ENCODE results near the gene PA2G4. TPM values are rescaled to one million over a fixed set of nuclear protein-coding genes. Genes with fewer than 3 reads are reported as not detected.
A peak's percentile ranks its signal among the peaks of the same experiment; 100 is the strongest.

PA2G4 gene
- total and polyA plus RNA-seq, 4 donors = 56.8 to 148 (median 68.6) TPM

- Histone ChIP-seq H3K9me3 (ENCODE audit: control insufficient read depth in 4 of 4, low read length in 3 of 4) (no peaks in the 10 kb centered on the region), H3K4me1 (ENCODE audit: control insufficient read depth in 4 of 4, insufficient read depth in 4 of 4, low read length in 3 of 4) (peaks cover 0 to 24% (median 13%) of the 10 kb centered on the region in 4 donors), H3K36me3 (ENCODE audit: control insufficient read depth in 4 of 4, insufficient read depth in 3 of 4, low read depth in 1 of 4, low read length in 3 of 4) (peaks cover 15 to 46% (median 37%) of the 10 kb centered on the region in 4 donors), H3K27ac (ENCODE audit: low read depth in 1 of 2, low read length in 2 of 2) (no peak overlapping the region), H3K4me3 (ENCODE audit: low read depth in 1 of 3, low read length in 3 of 3) (no peak overlapping the region), H3K9ac (ENCODE audit: low read depth in 1 of 2, low read length in 2 of 2) (no peak overlapping the region), H3K27me3 (ENCODE audit: control insufficient read depth in 4 of 4, insufficient read depth in 4 of 4, low read length in 3 of 4) (no peaks in the 10 kb centered on the region)
- TF ChIP-seq RXRA (IDR thresholded peaks at IDR 0.05) (no peak), CTCF (IDR thresholded peaks at IDR 0.05; ENCODE audit: low read depth, low read length, missing input control) (no peak)
- WGBS = 81% methylated on average over 1 of the region's 1 CpG
- DNase-seq (ENCODE audit: low spot score) = no peak
Observed at GRCh38 chr12:56102683-56103065, 1.7 kb upstream of the PA2G4 start.

GRCh38 chr12:56103066-56103711, 1.2 kb upstream of the PA2G4 start:
- 49% methylated on average over 6 of the region's 6 CpGs for WGBS
- Histone ChIP-seq H3K9me3 (ENCODE audit: control insufficient read depth in 4 of 4, low read length in 3 of 4) (no peaks in the 10 kb centered on the region), H3K36me3 (ENCODE audit: control insufficient read depth in 4 of 4, insufficient read depth in 3 of 4, low read depth in 1 of 4, low read length in 3 of 4) (peaks cover 15 to 48% (median 41%) of the 10 kb centered on the region in 4 donors), H3K4me3 (ENCODE audit: low read depth in 1 of 3, low read length in 3 of 3) (peak overlapping the region in 1 of 3 donors; percentile 39), H3K4me1 (ENCODE audit: control insufficient read depth in 4 of 4, insufficient read depth in 4 of 4, low read length in 3 of 4) (peaks cover 0 to 24% (median 13%) of the 10 kb centered on the region in 4 donors), H3K9ac (ENCODE audit: low read depth in 1 of 2, low read length in 2 of 2) (peak overlapping the region in 1 of 2 donors; percentile 52), H3K27me3 (ENCODE audit: control insufficient read depth in 4 of 4, insufficient read depth in 4 of 4, low read length in 3 of 4) (no peaks in the 10 kb centered on the region), H3K27ac (ENCODE audit: low read depth in 1 of 2, low read length in 2 of 2) (peak overlapping the region in 1 of 2 donors; percentile 62)
- no peak for TF ChIP-seq RXRA (IDR thresholded peaks at IDR 0.05)
- TF ChIP-seq REST (IDR thresholded peaks at IDR 0.05) = no peak
- TF ChIP-seq ATF3 (IDR thresholded peaks at IDR 0.05) = no peak
- no peak for TF ChIP-seq EGR1 (IDR thresholded peaks at IDR 0.05; ENCODE audit: low read depth in 2 of 2)
- TF ChIP-seq JUND (IDR thresholded peaks at IDR 0.05) = no peak
- TF ChIP-seq TAF1 (conservative IDR thresholded peaks at IDR 0.05) = no peak
- no peak for DNase-seq (ENCODE audit: low spot score)

- 4% methylated on average over 8 of the region's 8 CpGs for WGBS
- H3K4me3 ChIP-seq (ENCODE audit: low read depth in 1 of 3, low read length in 3 of 3) = peak overlapping the region; percentile 27 to 39 (median 38)
- TF ChIP-seq MAX (IDR thresholded peaks at IDR 0.05) (no peak), RXRA (IDR thresholded peaks at IDR 0.05) (no peak), YY1 (IDR thresholded peaks at IDR 0.05) (no peak), FOXA1 (IDR thresholded peaks at IDR 0.05) (no peak), ZBTB33 (IDR thresholded peaks at IDR 0.05) (no peak), GABPA (IDR thresholded peaks at IDR 0.05 in 1 of 2, conservative IDR thresholded peaks at IDR 0.05 in 1 of 2) (no peak), SP1 (IDR thresholded peaks at IDR 0.05) (no peak)
- DNase-seq (ENCODE audit: low spot score) = no peak
- H3K9ac ChIP-seq (ENCODE audit: low read depth in 1 of 2, low read length in 2 of 2) = peak overlapping the region; percentile 15 to 52
- peaks cover 0 to 24% (median 13%) of the 10 kb centered on the region in 4 donors for H3K4me1 ChIP-seq (ENCODE audit: control insufficient read depth in 4 of 4, insufficient read depth in 4 of 4, low read length in 3 of 4)
- H3K9me3 ChIP-seq (ENCODE audit: control insufficient read depth in 4 of 4, low read length in 3 of 4) = no peaks in the 10 kb centered on the region
- H3K36me3 ChIP-seq (ENCODE audit: control insufficient read depth in 4 of 4, insufficient read depth in 3 of 4, low read depth in 1 of 4, low read length in 3 of 4) = peaks cover 16 to 47% (median 41%) of the 10 kb centered on the region in 4 donors
- peak overlapping the region; percentile 62 to 83 for H3K27ac ChIP-seq (ENCODE audit: low read depth in 1 of 2, low read length in 2 of 2)
- no peaks in the 10 kb centered on the region for H3K27me3 ChIP-seq (ENCODE audit: control insufficient read depth in 4 of 4, insufficient read depth in 4 of 4, low read length in 3 of 4)
Observed at GRCh38 chr12:56103823-56104108, 593 bp upstream of the PA2G4 start.

Measured in liver (tissue), 9 donors.